Loucy (cell line): Measurements from ENCODE around the gene GCNT2.

Source experiments
- EZH2phosphoT487 ChIP-seq: fragments of 200-600 bp; IDR thresholded peaks from 2 replicates; pipeline ENCODE4 v1.6.1; 2018; ENCODE audit warnings: antibody characterized with exemption, mild to moderate bottlenecking, moderate library complexity, borderline replicate concordance
- TF ChIP-seq, protein P1 (sequence below): fragments of 200-600 bp; sonication (generic); conservative IDR thresholded peaks from 2 replicates; pipeline ENCODE4 v1.5.1; 2014; ENCODE audit warnings: mild to moderate bottlenecking, antibody characterized with exemption, low read length

DNA sequence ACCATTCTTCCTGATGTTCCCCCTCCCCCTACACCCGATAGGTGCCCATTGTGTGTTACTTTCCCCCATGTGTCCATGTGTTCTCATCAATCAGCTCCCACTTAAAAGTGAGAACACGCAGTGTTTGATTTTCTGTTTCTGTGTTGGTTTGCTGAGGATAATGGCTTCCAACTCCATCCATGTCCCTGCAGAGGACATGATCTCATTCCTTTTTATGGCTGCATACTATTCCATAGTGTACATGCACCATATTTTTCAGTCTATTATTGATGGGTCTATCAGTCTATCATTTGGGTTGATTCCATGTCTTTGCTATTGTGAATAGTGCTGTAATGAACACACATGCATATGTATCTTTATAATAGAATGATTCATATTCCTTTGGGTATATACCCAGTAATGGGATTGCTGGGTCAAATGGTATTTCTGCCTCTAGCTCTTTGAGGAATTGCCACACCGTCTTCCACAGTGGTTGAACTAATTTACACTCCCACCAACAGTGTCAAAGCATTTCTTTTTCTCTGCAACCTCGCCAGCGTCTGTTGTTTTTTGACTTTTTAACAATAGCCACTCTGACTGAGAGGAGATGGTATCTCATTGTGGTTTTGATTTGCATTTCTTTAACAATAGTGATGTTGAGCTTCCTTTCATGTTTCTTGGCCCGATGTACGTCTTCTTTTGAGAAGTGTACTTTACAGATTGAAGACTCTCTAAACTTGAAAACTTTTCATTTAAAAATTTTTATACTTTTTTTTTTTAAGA lies 41.0 kb upstream of the GCNT2 start:
- TF ChIP-seq, protein P1, sequence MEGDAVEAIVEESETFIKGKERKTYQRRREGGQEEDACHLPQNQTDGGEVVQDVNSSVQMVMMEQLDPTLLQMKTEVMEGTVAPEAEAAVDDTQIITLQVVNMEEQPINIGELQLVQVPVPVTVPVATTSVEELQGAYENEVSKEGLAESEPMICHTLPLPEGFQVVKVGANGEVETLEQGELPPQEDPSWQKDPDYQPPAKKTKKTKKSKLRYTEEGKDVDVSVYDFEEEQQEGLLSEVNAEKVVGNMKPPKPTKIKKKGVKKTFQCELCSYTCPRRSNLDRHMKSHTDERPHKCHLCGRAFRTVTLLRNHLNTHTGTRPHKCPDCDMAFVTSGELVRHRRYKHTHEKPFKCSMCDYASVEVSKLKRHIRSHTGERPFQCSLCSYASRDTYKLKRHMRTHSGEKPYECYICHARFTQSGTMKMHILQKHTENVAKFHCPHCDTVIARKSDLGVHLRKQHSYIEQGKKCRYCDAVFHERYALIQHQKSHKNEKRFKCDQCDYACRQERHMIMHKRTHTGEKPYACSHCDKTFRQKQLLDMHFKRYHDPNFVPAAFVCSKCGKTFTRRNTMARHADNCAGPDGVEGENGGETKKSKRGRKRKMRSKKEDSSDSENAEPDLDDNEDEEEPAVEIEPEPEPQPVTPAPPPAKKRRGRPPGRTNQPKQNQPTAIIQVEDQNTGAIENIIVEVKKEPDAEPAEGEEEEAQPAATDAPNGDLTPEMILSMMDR: no peak
- TF ChIP-seq EZH2phosphoT487: no peak
